A673 (cell line): ENCODE results near the gene WASHC2C. TPM values are rescaled to one million over a fixed set of nuclear protein-coding genes. Genes with fewer than 3 reads are reported as not detected.
"Not testable (repeated sequence)": the region's sequence is repeated elsewhere in the genome, so short reads cannot be mapped to it uniquely, and the experiment has no call there.

Experiments
- BruUV-seq: library from RNA; stranded (reverse); fragments of 400-500 nt; replicated peaks from 2 replicates; lab custom pipeline; 2021; lab: Mats Ljungman, UMichigan
- CTCF ChIA-PET: fragments of 300-600 bp; sonication (Branson Sonifier 250); formaldehyde crosslinking; loops from one replicate; lab custom pipeline; 2022; ENCODE audit warnings: antibody characterized with exemption; lab: Charles Lee
- POLR2A ChIA-PET: fragments of 300-600 bp; sonication (Branson Sonifier 250); formaldehyde crosslinking; loops from one replicate; lab custom pipeline; 2022; ENCODE audit warnings: antibody characterized with exemption; ENCODE audit not compliant: low non-redundant PET; lab: Charles Lee
- DNase-seq: peaks from one replicate; pipeline ENCODE4 v3.0.0-alpha.2; 2015; ENCODE audit warnings: low spot score
- H3K27ac ChIP-seq: fragments of 200-600 bp; sonication (generic); 2 replicates; pipeline ENCODE4 v1.5.1; 2016; ENCODE audit warnings: mixed run types, low read depth, mild to moderate bottlenecking, mixed read lengths, antibody characterized with exemption, low read length; ENCODE audit not compliant: poor library complexity, severe bottlenecking
- H3K27me3 ChIP-seq: fragments of 200-600 bp; sonication (generic); replicated peaks from 2 replicates; pipeline ENCODE4 v1.6.1; 2017; ENCODE audit warnings: mixed run types, low read depth, mild to moderate bottlenecking, mixed read lengths, antibody characterized with exemption, low read length; ENCODE audit not compliant: insufficient read depth, poor library complexity
- H3K36me3 ChIP-seq: fragments of 200-600 bp; sonication (generic); 2 replicates; pipeline ENCODE4 v1.6.1; 2016; ENCODE audit warnings: mixed run types, mild to moderate bottlenecking, mixed read lengths, antibody characterized with exemption, low read length; ENCODE audit not compliant: insufficient read depth, poor library complexity, severe bottlenecking
- H3K4me1 ChIP-seq: fragments of 200-600 bp; sonication (generic); 2 replicates; pipeline ENCODE4 v1.6.1; 2017; ENCODE audit warnings: mixed run types, mild to moderate bottlenecking, mixed read lengths, antibody characterized with exemption, low read length; ENCODE audit not compliant: insufficient read depth, poor library complexity, severe bottlenecking
- H3K4me3 ChIP-seq: fragments of 200-600 bp; sonication (generic); 2 replicates; pipeline ENCODE4 v1.5.1; 2016; ENCODE audit warnings: low read depth, mixed run types, mild to moderate bottlenecking, mixed read lengths, low read length; ENCODE audit not compliant: poor library complexity, severe bottlenecking
- H3K9me3 ChIP-seq: fragments of 200-600 bp; sonication (generic); 2 replicates; pipeline ENCODE4 v1.6.1; 2016; ENCODE audit warnings: mixed run types, low read depth, mild to moderate bottlenecking, mixed read lengths, antibody characterized with exemption, low read length; ENCODE audit not compliant: poor library complexity, severe bottlenecking
- CTCF ChIP-seq: fragments of 300-800, 200-600 bp; sonication (generic); conservative IDR thresholded peaks from 2 replicates; pipeline ENCODE4 v1.5.1; 2017; ENCODE audit warnings: low read depth, mild to moderate bottlenecking, antibody characterized with exemption, low read length, moderate library complexity, mixed read lengths
- EZH2 ChIP-seq: fragments of 200-600 bp; sonication (generic); IDR thresholded peaks from 2 replicates; pipeline ENCODE4 v1.6.1; 2017; ENCODE audit warnings: borderline replicate concordance, low read depth, mild to moderate bottlenecking, mixed read lengths, antibody characterized with exemption, low read length; ENCODE audit not compliant: poor library complexity, severe bottlenecking
- intact Hi-C: fragments of 100-400 bp; cut with micrococcal nuclease; formaldehyde crosslinking; loops from one replicate; pipeline ENCODE4 v1.10.0; 2022; ENCODE audit not compliant: unreplicated experiment
- total RNA-seq: library from RNA; stranded (reverse); gene quantifications from 2 replicates; pipeline ENCODE4 v1.2.3, GENCODE V29; 2021

Gene WASHC2C
- total RNA-seq, 1 experiment from 2014 or later = 27.7 TPM

- H3K27me3 ChIP-seq, H3K4me1 ChIP-seq, intact Hi-C loops, DNase-seq, H3K36me3 ChIP-seq, H3K4me3 ChIP-seq, H3K9me3 ChIP-seq, BruUV-seq, H3K27ac ChIP-seq, POLR2A ChIA-PET, CTCF ChIA-PET: not testable (repeated sequence)
These were observed 67.7 kb downstream of the WASHC2C start for GRCh38 chr10:45794761-45795160.

GRCh38 chr10:45803060-45804010 is 76.3 kb downstream of the WASHC2C start:
- intact Hi-C loops, H3K27ac ChIP-seq, BruUV-seq, H3K36me3 ChIP-seq, H3K4me1 ChIP-seq, H3K27me3 ChIP-seq, DNase-seq, H3K9me3 ChIP-seq, CTCF ChIA-PET, H3K4me3 ChIP-seq, POLR2A ChIA-PET: not testable (repeated sequence)

GRCh38 chr10:45804996-45805395 is 77.9 kb downstream of the WASHC2C start:
- DNase-seq, intact Hi-C loops, H3K27ac ChIP-seq, BruUV-seq, H3K36me3 ChIP-seq, H3K4me3 ChIP-seq, POLR2A ChIA-PET, H3K27me3 ChIP-seq, H3K9me3 ChIP-seq, H3K4me1 ChIP-seq, CTCF ChIA-PET: not testable (repeated sequence)

GRCh38 chr10:45809837-45810236 is 82.8 kb downstream of the WASHC2C start:
- no peak for TF ChIP-seq EZH2
- TF ChIP-seq CTCF = 0 out of 2 replicates have a peak, but pooled peaks have one; percentile 20
- CTCF ChIA-PET = no interaction called here
- no peaks in the 10 kb centered on the region for H3K4me1 ChIP-seq
- H3K27ac ChIP-seq = no peak overlapping the region
- no peaks in the 10 kb centered on the region for H3K9me3 ChIP-seq
- no peak overlapping the region for H3K4me3 ChIP-seq
- peak; percentile 21 for DNase-seq
- BruUV-seq = no TSS peak
- no peaks in the 10 kb centered on the region for H3K36me3 ChIP-seq
- POLR2A ChIA-PET = no interaction called here
- intact Hi-C loops = no loop called here
- no peaks in the 10 kb centered on the region for H3K27me3 ChIP-seq
